Nephron progenitor cell (in vitro differentiated cells): ENCODE results near the gene SHROOM1.

Experiments
- DNase-seq: peaks from one replicate; pipeline ENCODE4 v3.0.0; 2021
- H3K27ac Mint-ChIP-seq: 2 replicates; pipeline ENCODE4 v1.8.0; 2021; ENCODE audit warnings: mild to moderate bottlenecking, moderate library complexity, mixed read lengths
- H3K27me3 Mint-ChIP-seq: 2 replicates; pipeline ENCODE4 v1.8.0; 2021; ENCODE audit warnings: mild to moderate bottlenecking, low read depth, mixed read lengths; ENCODE audit not compliant: poor library complexity
- H3K36me3 Mint-ChIP-seq: 2 replicates; pipeline ENCODE4 v1.8.0; 2021; ENCODE audit warnings: low read depth, mixed read lengths
- H3K4me1 Mint-ChIP-seq: 2 replicates; pipeline ENCODE4 v1.8.0; 2021; ENCODE audit warnings: mixed read lengths
- H3K4me3 Mint-ChIP-seq: 2 replicates; pipeline ENCODE4 v1.8.0; 2021; ENCODE audit warnings: mild to moderate bottlenecking, moderate library complexity, mixed read lengths
- H3K9me3 Mint-ChIP-seq: 2 replicates; pipeline ENCODE4 v1.8.0; 2021; ENCODE audit warnings: mild to moderate bottlenecking, moderate library complexity, mixed read lengths
- CTCF ChIP-seq: fragments of 200-600 bp; sonication (generic); IDR thresholded peaks from 2 replicates; pipeline ENCODE4 v1.5.0; 2021; ENCODE audit warnings: antibody characterized with exemption

The SHROOM1 gene

GRCh38 chr5:132873119-132873929 is 42.9 kb upstream of the SHROOM1 start, which contains the start of gene LEAP2:
Gene LEAP2, plus strand, starts transcription at chr5:132873668. Its CDS starts 27 bp downstream, at chr5:132873695.
- no peak for TF ChIP-seq CTCF
- Mint-ChIP-seq H3K9me3 (no peaks in the 10 kb centered on the region), H3K4me1 (no peaks in the 10 kb centered on the region), H3K27me3 (no peaks in the 10 kb centered on the region), H3K4me3 (no peak within 1 kb of the TSS), H3K27ac (peak within 1 kb of the TSS; percentile 93), H3K36me3 (peaks cover 15% of the 10 kb centered on the region)
- DNase-seq: no peak

GRCh38 chr5:132872788-132873118 is 42.3 kb upstream of the SHROOM1 start:
- Mint-ChIP-seq H3K27me3 (no peaks in the 10 kb centered on the region), H3K4me3 (no peak overlapping the region), H3K9me3 (no peaks in the 10 kb centered on the region), H3K36me3 (peaks cover 12% of the 10 kb centered on the region), H3K4me1 (peaks cover 2% of the 10 kb centered on the region), H3K27ac (peak overlapping the region; percentile 93)
- DNase-seq: no peak
- no peak for TF ChIP-seq CTCF

DNA sequence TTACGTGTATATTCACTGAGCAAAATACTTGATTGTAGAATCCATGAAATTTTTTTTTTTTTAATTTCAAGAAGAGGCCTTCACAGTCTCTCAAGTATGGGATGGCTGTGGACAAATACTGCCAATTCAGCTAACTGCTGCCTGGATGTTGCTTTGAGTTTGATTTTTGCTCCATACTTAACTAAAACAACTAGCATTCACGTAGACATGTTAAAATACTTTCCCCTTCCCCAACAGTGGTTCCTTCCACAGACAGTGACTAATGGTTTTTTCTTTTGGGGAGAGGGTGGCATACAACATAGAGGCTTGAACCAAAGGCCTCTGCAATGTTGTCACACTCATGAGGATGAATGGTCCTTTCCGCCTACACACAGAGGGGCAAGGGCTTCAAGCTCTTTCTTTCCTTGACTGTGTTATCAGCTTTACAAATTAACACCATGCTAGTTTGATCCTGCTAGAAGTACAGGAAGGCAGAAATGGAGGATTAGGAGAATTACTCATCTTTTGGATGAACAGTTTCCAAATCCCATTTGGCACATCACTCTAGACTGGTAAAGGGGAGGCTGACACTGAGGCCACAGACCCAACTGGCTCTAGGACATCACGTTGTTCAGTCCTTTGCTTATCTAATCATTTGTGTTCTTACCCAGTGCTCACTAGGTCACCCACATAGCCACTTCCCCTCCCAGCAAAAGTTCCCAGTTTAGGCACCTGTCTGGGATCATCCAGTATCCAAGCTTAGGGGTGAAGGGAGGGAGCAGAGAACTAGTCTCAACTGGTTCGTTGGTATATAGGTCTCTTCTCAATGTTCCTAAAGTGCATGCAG is 41.2 kb upstream of the SHROOM1 start:
- TF ChIP-seq CTCF: no peak
- Mint-ChIP-seq H3K4me3 (no peak overlapping the region), H3K9me3 (no peaks in the 10 kb centered on the region), H3K27me3 (peaks cover under 1% of the 10 kb centered on the region), H3K27ac (peak overlapping the region; percentile 87), H3K4me1 (peaks cover 10% of the 10 kb centered on the region), H3K36me3 (peaks cover 18% of the 10 kb centered on the region)
- DNase-seq: no peak

- Mint-ChIP-seq H3K36me3 (peaks cover 18% of the 10 kb centered on the region), H3K27ac (peak overlapping the region; percentile 64), H3K9me3 (no peaks in the 10 kb centered on the region), H3K4me1 (peaks cover 19% of the 10 kb centered on the region), H3K4me3 (no peak overlapping the region), H3K27me3 (peaks cover 3% of the 10 kb centered on the region)
- DNase-seq: no peak
- TF ChIP-seq CTCF: no peak
Observed at GRCh38 chr5:132870801-132871200, 40.4 kb upstream of the SHROOM1 start.

DNA sequence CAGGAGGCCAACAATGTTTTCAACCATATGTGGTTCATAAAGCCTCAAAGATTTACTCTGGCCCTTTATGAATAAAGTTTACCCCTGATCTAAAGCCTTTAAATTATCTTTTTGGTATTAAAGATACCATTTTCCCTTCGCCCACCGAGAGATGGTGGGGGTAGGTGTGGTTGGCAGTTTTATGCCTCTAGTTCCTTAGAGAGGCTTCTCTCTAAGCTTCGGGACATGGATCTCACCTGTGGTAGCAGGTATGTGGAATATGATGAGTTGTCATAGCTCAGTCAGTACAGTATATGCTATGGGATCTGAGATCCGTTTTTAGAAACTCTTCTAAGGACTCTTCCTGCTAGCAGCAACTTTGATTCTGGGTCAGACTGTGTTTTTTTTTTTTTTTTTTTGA is 38.3 kb upstream of the SHROOM1 start:
- H3K4me3 Mint-ChIP-seq: peak overlapping the region; percentile 100
- no peaks in the 10 kb centered on the region for H3K9me3 Mint-ChIP-seq
- peak overlapping the region; percentile 10 for H3K27ac Mint-ChIP-seq
- H3K4me1 Mint-ChIP-seq: peaks cover 27% of the 10 kb centered on the region
- no peak for DNase-seq
- peaks cover 18% of the 10 kb centered on the region for H3K36me3 Mint-ChIP-seq
- TF ChIP-seq CTCF: no peak
- peaks cover 3% of the 10 kb centered on the region for H3K27me3 Mint-ChIP-seq
